HG03159 (cell line): ENCODE data around the gene PRRC2A.

Source experiments
- ATAC-seq: cut with Tn5 transposase; IDR thresholded peaks from one replicate; pipeline ENCODE4 v1.9.1; 2021; ENCODE audit warnings: mild to moderate bottlenecking, moderate library complexity; ENCODE audit not compliant: unreplicated experiment

PRRC2A gene

GRCh38 chr6:31663961-31664789 is 43.7 kb downstream of the PRRC2A start:
- ATAC-seq = no peak

DNA sequence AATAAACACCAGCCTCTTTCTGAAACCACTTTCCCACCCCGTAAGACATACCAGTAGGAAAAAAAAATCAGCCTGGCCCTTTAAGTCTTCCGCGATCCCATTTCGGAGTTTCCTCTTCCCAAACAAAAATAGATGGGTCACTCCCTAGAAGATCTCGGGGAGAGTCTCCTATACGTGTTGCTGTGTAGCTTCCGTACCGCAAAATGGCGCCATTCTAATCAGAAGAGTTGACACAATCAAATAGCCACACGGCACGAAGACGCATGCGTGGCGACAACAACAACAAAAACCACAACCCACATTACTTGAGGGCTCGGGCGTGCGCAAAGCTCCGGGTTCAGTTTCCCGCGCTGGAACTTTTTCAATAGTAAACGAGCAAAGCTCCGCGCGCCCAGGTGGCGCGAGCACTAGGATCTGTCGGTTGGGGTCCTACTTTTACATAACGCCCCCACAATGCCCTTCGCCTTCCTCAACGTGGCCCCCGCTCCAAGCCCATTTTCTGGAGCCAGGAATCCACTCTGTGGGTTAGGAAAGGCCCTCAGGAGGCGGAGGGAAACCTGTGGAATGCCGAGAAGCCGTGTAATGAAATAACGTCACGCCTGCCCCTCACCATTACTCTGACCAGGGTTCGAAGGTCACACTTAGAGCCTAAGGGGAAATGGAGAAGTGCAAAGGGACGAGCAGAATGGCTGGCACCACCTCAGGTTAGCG is 44.4 kb downstream of the PRRC2A start, which contains the start of gene GPANK1:
TSS of gene GPANK1 (minus strand) at position 208 of the 711 bp plus-strand sequence. CDS start 519 bp downstream, outside the sequence.
- ATAC-seq = peak; percentile 29

GRCh38 chr6:31665501-31666336 is 45.2 kb downstream of the PRRC2A start, which contains the start of gene CSNK2B:
Gene CSNK2B (plus strand): TSS chr6:31666080. CDS start chr6:31666832, 752 bp downstream.
- peak; percentile 70 for ATAC-seq

DNA sequence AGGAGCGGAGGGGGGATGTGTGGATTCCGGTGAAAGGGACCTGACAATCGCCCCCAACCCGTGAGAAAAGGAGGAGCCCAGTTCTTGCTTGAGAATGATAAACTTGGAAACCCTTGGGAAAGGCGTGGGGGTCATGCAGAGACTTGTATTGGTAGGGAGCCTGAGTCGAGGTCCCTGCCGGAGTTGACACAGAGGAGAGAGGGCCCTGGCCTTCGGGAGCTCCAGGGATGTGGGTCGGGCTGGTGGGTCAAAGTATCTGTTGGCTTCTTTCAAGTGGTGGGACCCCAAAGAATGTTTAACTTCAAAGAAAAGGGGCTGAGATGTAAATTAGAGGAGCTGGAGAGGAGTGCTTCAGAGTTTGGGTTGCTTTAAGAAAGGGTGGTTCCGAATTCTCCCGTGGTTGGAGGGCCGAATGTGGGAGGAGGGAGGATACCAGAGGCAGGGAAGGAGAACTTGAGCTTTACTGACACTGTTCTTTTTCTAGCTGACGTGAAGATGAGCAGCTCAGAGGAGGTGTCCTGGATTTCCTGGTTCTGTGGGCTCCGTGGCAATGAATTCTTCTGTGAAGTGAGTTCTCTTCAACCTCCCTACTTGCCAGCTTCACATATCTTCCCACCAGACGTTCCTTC is 45.9 kb downstream of the PRRC2A start:
- no peak for ATAC-seq

- ATAC-seq = no peak
Measured at GRCh38 chr6:31669676-31670075, 49.2 kb downstream of the PRRC2A start, which contains the start of gene LY6G5B. Gene LY6G5B (plus strand): TSS chr6:31669976. CDS start chr6:31670951, 975 bp downstream.

DNA sequence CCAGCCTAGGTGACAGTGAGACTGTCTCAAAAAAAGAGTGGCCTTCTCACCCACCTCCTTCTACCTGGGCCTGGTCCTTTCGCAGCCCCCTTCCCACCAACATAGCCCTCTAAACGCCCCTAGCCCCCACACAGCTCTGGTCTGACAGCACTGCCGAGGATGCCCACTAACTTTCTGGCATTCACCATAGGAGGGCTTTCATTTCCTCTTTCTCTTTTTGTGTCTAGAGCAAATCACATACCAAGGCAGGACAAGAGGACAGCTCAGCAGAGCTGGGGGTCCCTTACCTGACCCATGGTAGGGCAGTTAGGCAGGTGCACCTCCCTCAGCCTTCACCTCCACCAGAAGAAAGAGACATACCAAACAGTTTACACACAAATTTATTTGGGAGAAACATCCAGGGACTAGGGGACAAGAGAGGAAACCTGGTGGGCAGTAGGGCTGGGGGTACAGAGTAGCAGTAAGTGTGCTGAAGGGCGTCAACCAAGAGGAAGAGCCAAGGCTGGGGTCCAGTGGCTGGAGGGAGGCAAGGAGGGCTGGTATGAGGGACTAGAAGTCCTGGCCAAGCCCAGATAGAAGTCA is 55.9 kb downstream of the PRRC2A start:
- ATAC-seq = no peak

DNA sequence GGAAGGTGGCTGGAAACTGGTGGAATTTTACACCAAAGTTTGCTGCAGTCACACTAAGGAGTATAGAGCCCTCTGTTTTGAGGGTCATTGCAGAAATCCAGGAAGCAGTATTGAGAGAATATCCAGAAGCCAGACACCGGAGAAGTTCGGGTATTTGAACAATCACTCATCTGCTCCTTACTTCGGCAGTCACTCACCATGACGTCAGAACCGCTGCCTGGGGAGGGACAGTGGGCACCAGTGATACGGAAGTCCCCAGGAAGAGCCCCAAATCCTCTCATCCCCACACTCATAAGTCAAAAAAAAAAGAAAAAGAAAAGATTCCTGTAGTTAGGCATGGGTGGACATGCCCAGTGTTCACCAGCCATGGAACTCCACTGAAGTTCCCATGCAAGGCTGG is 56.4 kb downstream of the PRRC2A start:
- ATAC-seq = no peak

DNA sequence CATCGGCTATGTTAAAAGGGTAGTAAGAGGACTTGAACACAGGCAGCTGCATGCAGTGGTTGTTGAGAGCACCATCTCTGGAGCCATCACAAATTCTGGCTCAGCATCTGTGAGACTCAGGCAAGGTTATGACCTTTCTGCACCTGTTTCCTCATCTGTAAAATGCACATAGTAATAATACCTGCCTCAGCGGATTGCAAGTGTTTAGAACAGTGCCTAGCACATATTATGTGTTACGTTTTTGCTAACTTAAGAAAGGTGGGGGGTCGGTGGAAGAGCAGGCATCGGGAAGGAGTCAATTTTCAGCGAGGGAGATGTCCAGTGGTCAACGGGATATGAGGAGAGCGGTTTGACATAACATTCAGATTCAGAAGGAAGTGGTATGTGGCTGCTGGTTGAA is 57.4 kb downstream of the PRRC2A start:
- ATAC-seq = no peak

GRCh38 chr6:31680226-31681134 is 60.0 kb downstream of the PRRC2A start, which contains the start of gene LY6G5C:
Gene LY6G5C (minus strand): TSS chr6:31681067. CDS start chr6:31680373, 694 bp downstream.
- ATAC-seq = no peak

GRCh38 chr6:31681135-31681671 is 60.7 kb downstream of the PRRC2A start:
- ATAC-seq = no peak

GRCh38 chr6:31683591-31683990 is 63.1 kb downstream of the PRRC2A start:
- ATAC-seq = no peak

DNA sequence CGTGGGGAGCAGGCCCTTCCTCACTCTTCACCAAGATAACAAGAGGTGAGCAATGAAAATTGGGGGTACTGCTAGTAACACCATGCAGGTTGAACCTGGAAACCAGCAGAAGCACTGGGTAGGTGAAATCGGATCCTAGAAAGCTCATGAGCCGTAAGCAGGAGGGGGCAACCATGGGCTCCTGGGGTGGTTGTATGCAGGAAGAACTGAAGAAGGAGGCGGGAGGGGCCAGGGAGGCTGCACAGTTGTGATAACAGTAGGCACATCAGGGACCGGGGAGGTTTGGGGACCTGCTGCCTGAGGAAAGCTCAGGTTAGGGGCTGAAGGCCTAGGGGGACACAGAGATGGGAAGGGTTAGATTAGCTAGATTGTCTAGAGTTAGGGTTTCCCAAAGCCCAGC is 66.0 kb downstream of the PRRC2A start:
- no peak for ATAC-seq

DNA sequence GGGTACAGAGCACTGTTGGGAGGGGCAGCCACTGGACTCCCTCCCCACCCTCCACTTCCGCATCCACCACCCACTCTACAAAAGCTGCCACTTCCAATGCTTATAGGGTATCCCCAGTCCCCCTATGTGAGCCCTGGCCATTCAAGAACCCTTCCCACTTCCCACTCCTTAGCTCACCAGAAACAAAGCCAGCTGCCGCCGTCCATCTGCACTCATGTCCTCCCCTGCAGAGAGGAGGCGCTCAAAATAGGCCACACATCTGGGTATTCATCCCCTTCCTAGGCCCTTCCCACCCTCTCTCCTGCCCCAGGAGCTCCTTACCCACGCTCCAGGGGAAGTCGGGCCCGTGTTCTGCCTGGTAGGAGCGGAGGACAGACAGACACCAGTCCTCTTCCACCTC is 66.8 kb downstream of the PRRC2A start:
- ATAC-seq = no peak
